GM23338 (cell line): ENCODE results near the gene ASMT.
"Not testable (repeated sequence)": the region's sequence is repeated elsewhere in the genome, so short reads cannot be mapped to it uniquely, and the experiment has no call there.

Experiments
- CREB1 ChIP-seq: fragments of 250-450 bp; sonication (Bioruptor Pico); IDR thresholded peaks from 2 replicates; pipeline ENCODE4 v1.5.0; 2020; ENCODE audit warnings: low read depth, mild to moderate bottlenecking, moderate library complexity
- CTCF ChIP-seq, 2 experiments: fragments of 200-600 bp in 1 of 2; sonication (generic) in 1 of 2; conservative IDR thresholded peaks; 2 replicates each; pipeline versions ENCODE4 v1.5.1 to v1.6.1; 2016 to 2017; ENCODE audit warnings: antibody characterized with exemption in 2 of 2, low read depth in 2 of 2, mild to moderate bottlenecking in 2 of 2, moderate library complexity in 1 of 2
- ETS1 ChIP-seq: IDR thresholded peaks from 2 replicates; pipeline ENCODE4 v1.6.1; 2016; ENCODE audit warnings: antibody characterized with exemption
- EZH2 ChIP-seq: fragments of 200-600 bp; sonication (generic); IDR thresholded peaks from one replicate; pipeline ENCODE4 v1.8.0; 2017; ENCODE audit warnings: antibody characterized with exemption, mild to moderate bottlenecking, low read depth; ENCODE audit not compliant: unreplicated experiment
- EZH2phosphoT487 ChIP-seq: fragments of 200-600 bp; sonication (generic); IDR thresholded peaks from one replicate; pipeline ENCODE4 v1.8.1; 2018; ENCODE audit warnings: antibody characterized with exemption; ENCODE audit not compliant: unreplicated experiment
- JUNB ChIP-seq: IDR thresholded peaks from one replicate; pipeline ENCODE4 v1.6.1; 2016; ENCODE audit warnings: antibody characterized with exemption; ENCODE audit not compliant: unreplicated experiment
- NANOG ChIP-seq: IDR thresholded peaks from 2 replicates; pipeline ENCODE4 v1.6.1; 2016; ENCODE audit warnings: antibody characterized with exemption, borderline replicate concordance
- POLR2AphosphoS5 ChIP-seq: IDR thresholded peaks from 2 replicates; pipeline ENCODE4 v1.6.1; 2016; ENCODE audit warnings: antibody characterized with exemption, low read depth
- STAT1 ChIP-seq: IDR thresholded peaks from one replicate; pipeline ENCODE4 v1.6.1; 2016; ENCODE audit warnings: antibody characterized with exemption; ENCODE audit not compliant: unreplicated experiment
- ZNF114 ChIP-seq: fragments of 250-450 bp; sonication (Bioruptor Pico); IDR thresholded peaks from 2 replicates; pipeline ENCODE4 v1.5.0; 2020; ENCODE audit warnings: mild to moderate bottlenecking, moderate library complexity
- ZNF331 ChIP-seq: fragments of 250-450 bp; sonication (Bioruptor Pico); IDR thresholded peaks from 2 replicates; pipeline ENCODE4 v1.5.0; 2020; ENCODE audit warnings: low read depth, mild to moderate bottlenecking, moderate library complexity
- TF ChIP-seq, protein P1 (sequence below): IDR thresholded peaks from one replicate; pipeline ENCODE4 v1.6.1; 2018; ENCODE audit warnings: antibody characterized with exemption; ENCODE audit not compliant: unreplicated experiment
- TF ChIP-seq, protein P2 (sequence below): fragments of 250-450 bp; sonication (Bioruptor Pico); IDR thresholded peaks from 2 replicates; pipeline ENCODE4 v1.5.0; 2020; ENCODE audit warnings: mild to moderate bottlenecking, moderate library complexity

DNA sequence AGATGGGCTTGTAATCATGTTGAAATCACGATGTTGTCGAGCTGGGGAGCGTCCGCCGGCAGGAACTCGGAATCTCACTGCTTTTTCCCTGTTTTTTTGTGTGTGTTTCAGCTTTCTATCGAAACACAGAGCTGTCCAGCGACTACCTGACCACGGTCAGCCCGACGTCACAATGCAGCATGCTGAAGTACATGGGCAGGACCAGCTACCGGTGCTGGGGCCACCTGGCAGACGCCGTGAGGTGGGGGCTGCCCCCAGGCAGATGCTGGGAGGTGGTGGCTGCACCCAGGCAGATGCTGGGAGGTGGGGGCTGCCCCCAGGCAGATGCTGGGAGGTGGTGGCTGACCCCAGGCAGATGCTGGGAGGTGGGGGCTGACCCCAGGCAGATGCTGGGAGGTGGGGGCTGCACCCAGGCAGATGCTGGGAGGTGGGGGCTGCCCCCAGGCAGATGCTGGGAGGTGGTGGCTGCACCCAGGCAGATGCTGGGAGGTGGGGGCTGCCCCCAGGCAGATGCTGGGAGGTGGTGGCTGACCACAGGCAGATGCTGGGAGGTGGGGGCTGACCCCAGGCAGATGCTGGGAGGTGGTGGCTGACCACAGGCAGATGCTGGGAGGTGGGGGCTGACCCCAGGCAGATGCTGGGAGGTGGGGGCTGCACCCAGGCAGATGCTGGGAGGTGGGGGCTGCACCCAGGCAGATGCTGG, 9.4 kb downstream of the ASMT start:
- not testable (repeated sequence) for TF ChIP-seq CTCF (conservative IDR thresholded peaks at IDR 0.05; ENCODE audit: low read depth in 2 of 2); JUNB; EZH2; CREB1 (CRISPR knock-in tag); POLR2AphosphoS5; ZNF114 (CRISPR knock-in tag); EZH2phosphoT487; ETS1; STAT1; ZNF331; NANOG
- TF ChIP-seq, protein P1, sequence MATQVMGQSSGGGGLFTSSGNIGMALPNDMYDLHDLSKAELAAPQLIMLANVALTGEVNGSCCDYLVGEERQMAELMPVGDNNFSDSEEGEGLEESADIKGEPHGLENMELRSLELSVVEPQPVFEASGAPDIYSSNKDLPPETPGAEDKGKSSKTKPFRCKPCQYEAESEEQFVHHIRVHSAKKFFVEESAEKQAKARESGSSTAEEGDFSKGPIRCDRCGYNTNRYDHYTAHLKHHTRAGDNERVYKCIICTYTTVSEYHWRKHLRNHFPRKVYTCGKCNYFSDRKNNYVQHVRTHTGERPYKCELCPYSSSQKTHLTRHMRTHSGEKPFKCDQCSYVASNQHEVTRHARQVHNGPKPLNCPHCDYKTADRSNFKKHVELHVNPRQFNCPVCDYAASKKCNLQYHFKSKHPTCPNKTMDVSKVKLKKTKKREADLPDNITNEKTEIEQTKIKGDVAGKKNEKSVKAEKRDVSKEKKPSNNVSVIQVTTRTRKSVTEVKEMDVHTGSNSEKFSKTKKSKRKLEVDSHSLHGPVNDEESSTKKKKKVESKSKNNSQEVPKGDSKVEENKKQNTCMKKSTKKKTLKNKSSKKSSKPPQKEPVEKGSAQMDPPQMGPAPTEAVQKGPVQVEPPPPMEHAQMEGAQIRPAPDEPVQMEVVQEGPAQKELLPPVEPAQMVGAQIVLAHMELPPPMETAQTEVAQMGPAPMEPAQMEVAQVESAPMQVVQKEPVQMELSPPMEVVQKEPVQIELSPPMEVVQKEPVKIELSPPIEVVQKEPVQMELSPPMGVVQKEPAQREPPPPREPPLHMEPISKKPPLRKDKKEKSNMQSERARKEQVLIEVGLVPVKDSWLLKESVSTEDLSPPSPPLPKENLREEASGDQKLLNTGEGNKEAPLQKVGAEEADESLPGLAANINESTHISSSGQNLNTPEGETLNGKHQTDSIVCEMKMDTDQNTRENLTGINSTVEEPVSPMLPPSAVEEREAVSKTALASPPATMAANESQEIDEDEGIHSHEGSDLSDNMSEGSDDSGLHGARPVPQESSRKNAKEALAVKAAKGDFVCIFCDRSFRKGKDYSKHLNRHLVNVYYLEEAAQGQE: not testable (repeated sequence)
- TF ChIP-seq, protein P2, sequence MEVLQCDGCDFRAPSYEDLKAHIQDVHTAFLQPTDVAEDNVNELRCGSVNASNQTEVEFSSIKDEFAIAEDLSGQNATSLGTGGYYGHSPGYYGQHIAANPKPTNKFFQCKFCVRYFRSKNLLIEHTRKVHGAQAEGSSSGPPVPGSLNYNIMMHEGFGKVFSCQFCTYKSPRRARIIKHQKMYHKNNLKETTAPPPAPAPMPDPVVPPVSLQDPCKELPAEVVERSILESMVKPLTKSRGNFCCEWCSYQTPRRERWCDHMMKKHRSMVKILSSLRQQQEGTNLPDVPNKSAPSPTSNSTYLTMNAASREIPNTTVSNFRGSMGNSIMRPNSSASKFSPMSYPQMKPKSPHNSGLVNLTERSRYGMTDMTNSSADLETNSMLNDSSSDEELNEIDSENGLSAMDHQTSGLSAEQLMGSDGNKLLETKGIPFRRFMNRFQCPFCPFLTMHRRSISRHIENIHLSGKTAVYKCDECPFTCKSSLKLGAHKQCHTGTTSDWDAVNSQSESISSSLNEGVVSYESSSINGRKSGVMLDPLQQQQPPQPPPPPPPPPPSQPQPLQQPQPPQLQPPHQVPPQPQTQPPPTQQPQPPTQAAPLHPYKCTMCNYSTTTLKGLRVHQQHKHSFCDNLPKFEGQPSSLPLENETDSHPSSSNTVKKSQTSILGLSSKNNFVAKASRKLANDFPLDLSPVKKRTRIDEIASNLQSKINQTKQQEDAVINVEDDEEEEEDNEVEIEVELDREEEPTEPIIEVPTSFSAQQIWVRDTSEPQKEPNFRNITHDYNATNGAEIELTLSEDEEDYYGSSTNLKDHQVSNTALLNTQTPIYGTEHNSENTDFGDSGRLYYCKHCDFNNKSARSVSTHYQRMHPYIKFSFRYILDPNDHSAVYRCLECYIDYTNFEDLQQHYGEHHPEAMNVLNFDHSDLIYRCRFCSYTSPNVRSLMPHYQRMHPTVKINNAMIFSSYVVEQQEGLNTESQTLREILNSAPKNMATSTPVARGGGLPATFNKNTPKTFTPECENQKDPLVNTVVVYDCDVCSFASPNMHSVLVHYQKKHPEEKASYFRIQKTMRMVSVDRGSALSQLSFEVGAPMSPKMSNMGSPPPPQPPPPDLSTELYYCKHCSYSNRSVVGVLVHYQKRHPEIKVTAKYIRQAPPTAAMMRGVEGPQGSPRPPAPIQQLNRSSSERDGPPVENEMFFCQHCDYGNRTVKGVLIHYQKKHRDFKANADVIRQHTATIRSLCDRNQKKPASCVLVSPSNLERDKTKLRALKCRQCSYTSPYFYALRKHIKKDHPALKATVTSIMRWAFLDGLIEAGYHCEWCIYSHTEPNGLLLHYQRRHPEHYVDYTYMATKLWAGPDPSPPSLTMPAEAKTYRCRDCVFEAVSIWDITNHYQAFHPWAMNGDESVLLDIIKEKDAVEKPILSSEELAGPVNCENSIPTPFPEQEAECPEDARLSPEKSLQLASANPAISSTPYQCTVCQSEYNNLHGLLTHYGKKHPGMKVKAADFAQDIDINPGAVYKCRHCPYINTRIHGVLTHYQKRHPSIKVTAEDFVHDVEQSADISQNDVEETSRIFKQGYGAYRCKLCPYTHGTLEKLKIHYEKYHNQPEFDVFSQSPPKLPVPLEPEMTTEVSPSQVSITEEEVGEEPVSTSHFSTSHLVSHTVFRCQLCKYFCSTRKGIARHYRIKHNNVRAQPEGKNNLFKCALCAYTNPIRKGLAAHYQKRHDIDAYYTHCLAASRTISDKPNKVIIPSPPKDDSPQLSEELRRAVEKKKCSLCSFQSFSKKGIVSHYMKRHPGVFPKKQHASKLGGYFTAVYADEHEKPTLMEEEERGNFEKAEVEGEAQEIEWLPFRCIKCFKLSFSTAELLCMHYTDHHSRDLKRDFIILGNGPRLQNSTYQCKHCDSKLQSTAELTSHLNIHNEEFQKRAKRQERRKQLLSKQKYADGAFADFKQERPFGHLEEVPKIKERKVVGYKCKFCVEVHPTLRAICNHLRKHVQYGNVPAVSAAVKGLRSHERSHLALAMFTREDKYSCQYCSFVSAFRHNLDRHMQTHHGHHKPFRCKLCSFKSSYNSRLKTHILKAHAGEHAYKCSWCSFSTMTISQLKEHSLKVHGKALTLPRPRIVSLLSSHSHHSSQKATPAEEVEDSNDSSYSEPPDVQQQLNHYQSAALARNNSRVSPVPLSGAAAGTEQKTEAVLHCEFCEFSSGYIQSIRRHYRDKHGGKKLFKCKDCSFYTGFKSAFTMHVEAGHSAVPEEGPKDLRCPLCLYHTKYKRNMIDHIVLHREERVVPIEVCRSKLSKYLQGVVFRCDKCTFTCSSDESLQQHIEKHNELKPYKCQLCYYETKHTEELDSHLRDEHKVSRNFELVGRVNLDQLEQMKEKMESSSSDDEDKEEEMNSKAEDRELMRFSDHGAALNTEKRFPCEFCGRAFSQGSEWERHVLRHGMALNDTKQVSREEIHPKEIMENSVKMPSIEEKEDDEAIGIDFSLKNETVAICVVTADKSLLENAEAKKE (CRISPR knock-in tag): not testable (repeated sequence)
